ENCODE results near the gene WWC2.

GRCh38 chr4:183180096-183180495 is 81.0 kb downstream of the WWC2 start:
- TF ChIP-seq, protein P1, sequence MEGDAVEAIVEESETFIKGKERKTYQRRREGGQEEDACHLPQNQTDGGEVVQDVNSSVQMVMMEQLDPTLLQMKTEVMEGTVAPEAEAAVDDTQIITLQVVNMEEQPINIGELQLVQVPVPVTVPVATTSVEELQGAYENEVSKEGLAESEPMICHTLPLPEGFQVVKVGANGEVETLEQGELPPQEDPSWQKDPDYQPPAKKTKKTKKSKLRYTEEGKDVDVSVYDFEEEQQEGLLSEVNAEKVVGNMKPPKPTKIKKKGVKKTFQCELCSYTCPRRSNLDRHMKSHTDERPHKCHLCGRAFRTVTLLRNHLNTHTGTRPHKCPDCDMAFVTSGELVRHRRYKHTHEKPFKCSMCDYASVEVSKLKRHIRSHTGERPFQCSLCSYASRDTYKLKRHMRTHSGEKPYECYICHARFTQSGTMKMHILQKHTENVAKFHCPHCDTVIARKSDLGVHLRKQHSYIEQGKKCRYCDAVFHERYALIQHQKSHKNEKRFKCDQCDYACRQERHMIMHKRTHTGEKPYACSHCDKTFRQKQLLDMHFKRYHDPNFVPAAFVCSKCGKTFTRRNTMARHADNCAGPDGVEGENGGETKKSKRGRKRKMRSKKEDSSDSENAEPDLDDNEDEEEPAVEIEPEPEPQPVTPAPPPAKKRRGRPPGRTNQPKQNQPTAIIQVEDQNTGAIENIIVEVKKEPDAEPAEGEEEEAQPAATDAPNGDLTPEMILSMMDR (IDR thresholded peaks at IDR 0.05), result no peak
- TF ChIP-seq POLR2A (IDR thresholded peaks at IDR 0.05), result no peak
